IMR-90 (cell line): ENCODE measurements around the gene CHST6. TPM values are rescaled to one million over a fixed set of nuclear protein-coding genes. Genes with fewer than 3 reads are reported as not detected.

ENCODE experiments used
- ATAC-seq: fragments of 200-7000 bp; cut with Tn5 transposase; 2 replicates; pipeline ENCODE4 v1.9.1; 2020; ENCODE audit warnings: low read depth, mild to moderate bottlenecking, moderate library complexity
- BruUV-seq: library from RNA; stranded (reverse); fragments of 400-500 nt; replicated peaks from 2 replicates; lab custom pipeline; 2021; lab: Mats Ljungman, UMichigan
- CTCF ChIA-PET: fragments of 300-600 bp; formaldehyde crosslinking; extraction: SDS; loops from one replicate; lab custom pipeline; 2021; ENCODE audit warnings: antibody characterized with exemption; lab: Yijun Ruan, JAX
- POLR2A ChIA-PET: fragments of 300-600 bp; sonication (Branson Sonifier 250); formaldehyde crosslinking; loops from one replicate; lab custom pipeline; 2022; ENCODE audit warnings: antibody characterized with exemption; ENCODE audit not compliant: unreplicated experiment; lab: Charles Lee
- DNase-seq: peaks from one replicate; pipeline ENCODE4 v3.0.0; 2013
- H2AFZ ChIP-seq: replicated peaks from 2 replicates; pipeline ENCODE3; 2013; ENCODE audit warnings: low read length, mild to moderate bottlenecking; ENCODE audit not compliant: poor library complexity
- H2AK5ac ChIP-seq: 2 replicates; pipeline ENCODE4 v1.6.1; 2013; ENCODE audit warnings: low read depth, low read length, inconsistent platforms
- H2AK9ac ChIP-seq: replicated peaks from 2 replicates; pipeline ENCODE3; 2013; ENCODE audit warnings: mild to moderate bottlenecking, low read depth, low read length, moderate library complexity; ENCODE audit not compliant: poor library complexity
- H2BK120ac ChIP-seq: 2 replicates; pipeline ENCODE4 v1.6.1; 2013; ENCODE audit warnings: low read depth, low read length, inconsistent platforms
- H2BK15ac ChIP-seq: 3 replicates; pipeline ENCODE4 v1.6.1; 2013; ENCODE audit warnings: low read depth, low read length, inconsistent platforms
- H2BK20ac ChIP-seq: 2 replicates; pipeline ENCODE4 v1.6.1; 2013; ENCODE audit warnings: low read depth, mild to moderate bottlenecking, inconsistent platforms, low read length, moderate library complexity
- H2BK5ac ChIP-seq: 2 replicates; pipeline ENCODE4 v1.6.1; 2013; ENCODE audit warnings: mild to moderate bottlenecking, low read depth, low read length, inconsistent platforms; ENCODE audit not compliant: poor library complexity, severe bottlenecking
- H3K14ac ChIP-seq: replicated peaks from 2 replicates; pipeline ENCODE4 v1.6.1; 2013; ENCODE audit warnings: low read depth, low read length, inconsistent platforms
- H3K18ac ChIP-seq: 2 replicates; pipeline ENCODE4 v1.6.1; 2013; ENCODE audit warnings: low read depth, low read length, control low read depth
- H3K23ac ChIP-seq: 2 replicates; pipeline ENCODE4 v1.6.1; 2013; ENCODE audit warnings: low read depth, low read length, inconsistent platforms
- H3K27ac ChIP-seq: 2 replicates; pipeline ENCODE4 v1.5.1; 2013; ENCODE audit warnings: mild to moderate bottlenecking, control low read depth, low read length; ENCODE audit not compliant: insufficient read depth
- H3K27me3 ChIP-seq: 2 replicates; pipeline ENCODE4 v1.6.1; 2013; ENCODE audit warnings: low read length; ENCODE audit not compliant: control insufficient read depth, insufficient read depth
- H3K36me3 ChIP-seq: 2 replicates; pipeline ENCODE4 v1.6.1; 2013; ENCODE audit warnings: low read length, mixed read lengths; ENCODE audit not compliant: control insufficient read depth, insufficient read depth
- H3K4ac ChIP-seq: 2 replicates; pipeline ENCODE4 v1.6.1; 2013; ENCODE audit warnings: low read depth, low read length, inconsistent platforms
- H3K4me1 ChIP-seq: 2 replicates; pipeline ENCODE4 v1.6.1; 2013; ENCODE audit warnings: low read length, mixed read lengths; ENCODE audit not compliant: control insufficient read depth, insufficient read depth
- H3K4me2 ChIP-seq: 2 replicates; pipeline ENCODE4 v1.6.1; 2013; ENCODE audit warnings: low read depth, mild to moderate bottlenecking, control low read depth, low read length, moderate library complexity
- H3K4me3 ChIP-seq: 2 replicates; pipeline ENCODE4 v1.5.1; 2013; ENCODE audit warnings: low read depth, mild to moderate bottlenecking, control low read depth, low read length, moderate library complexity; ENCODE audit not compliant: insufficient read depth
- H3K56ac ChIP-seq: 2 replicates; pipeline ENCODE4 v1.6.1; 2013; ENCODE audit warnings: low read length, inconsistent platforms; ENCODE audit not compliant: insufficient read depth; ENCODE audit errors: extremely low read depth
- H3K79me1 ChIP-seq, 2 experiments: 2 replicates each; pipeline ENCODE4 v1.6.1; 2013; ENCODE audit warnings: low read length in 2 of 2, inconsistent platforms in 1 of 2, low read depth in 1 of 2
- H3K9ac ChIP-seq: 2 replicates; pipeline ENCODE4 v1.6.1; 2013; ENCODE audit warnings: low read depth, low read length, control low read depth
- H3K9me1 ChIP-seq: 2 replicates; pipeline ENCODE4 v1.6.1; 2013; ENCODE audit warnings: low read length, inconsistent platforms; ENCODE audit not compliant: insufficient read depth
- H3K9me3 ChIP-seq: 2 replicates; pipeline ENCODE4 v1.6.1; 2013; ENCODE audit warnings: low read length; ENCODE audit not compliant: control insufficient read depth, insufficient read depth
- H4K20me1 ChIP-seq: 2 replicates; pipeline ENCODE4 v1.6.1; 2013; ENCODE audit warnings: low read length, inconsistent platforms; ENCODE audit not compliant: insufficient read depth
- H4K5ac ChIP-seq: 2 replicates; pipeline ENCODE4 v1.6.1; 2013; ENCODE audit warnings: mild to moderate bottlenecking, low read depth, low read length, control low read depth
- H4K8ac ChIP-seq, 2 experiments: 2 replicates each; pipeline ENCODE4 v1.6.1; 2013; ENCODE audit warnings: low read depth in 2 of 2, low read length in 2 of 2, control low read depth in 1 of 2, inconsistent platforms in 1 of 2
- H4K91ac ChIP-seq: 2 replicates; pipeline ENCODE4 v1.6.1; 2013; ENCODE audit warnings: low read depth, low read length, inconsistent platforms; ENCODE audit not compliant: insufficient read depth
- BHLHE40 ChIP-seq: fragments of 150-350 bp; IDR thresholded peaks from 2 replicates; pipeline ENCODE4 v1.6.1; 2016; ENCODE audit warnings: mild to moderate bottlenecking, low read depth, low read length
- CEBPB ChIP-seq: IDR thresholded peaks from 2 replicates; pipeline ENCODE4 v1.6.1; 2012; ENCODE audit warnings: low read depth, low read length, improper control_type of control experiment
- CHD1 ChIP-seq: IDR thresholded peaks from 2 replicates; pipeline ENCODE4 v1.6.1; 2012; ENCODE audit warnings: low read depth, low read length, improper control_type of control experiment
- CTCF ChIP-seq: conservative IDR thresholded peaks from 2 replicates; pipeline ENCODE4 v1.5.1; 2012; ENCODE audit warnings: mild to moderate bottlenecking, low read depth, low read length, improper control_type of control experiment
- ELK1 ChIP-seq: fragments of 150-350 bp; IDR thresholded peaks from 2 replicates; pipeline ENCODE4 v1.6.1; 2016; ENCODE audit warnings: low read depth, mild to moderate bottlenecking, low read length, moderate library complexity, borderline replicate concordance
- FOS ChIP-seq: fragments of 150-350 bp; IDR thresholded peaks from 2 replicates; pipeline ENCODE4 v1.6.1; 2016; ENCODE audit warnings: low read depth, low read length
- MAFK ChIP-seq: IDR thresholded peaks from 2 replicates; pipeline ENCODE4 v1.6.1; 2012; ENCODE audit warnings: low read depth, low read length, improper control_type of control experiment
- MAZ ChIP-seq: IDR thresholded peaks from 2 replicates; pipeline ENCODE4 v1.6.1; 2012; ENCODE audit warnings: low read depth, mild to moderate bottlenecking, low read length, improper control_type of control experiment, moderate library complexity, borderline replicate concordance
- MXI1 ChIP-seq: IDR thresholded peaks from 2 replicates; pipeline ENCODE4 v1.6.1; 2012; ENCODE audit warnings: low read depth, mild to moderate bottlenecking, low read length, moderate library complexity, borderline replicate concordance
- NFE2L2 ChIP-seq: fragments of 150-350 bp; IDR thresholded peaks from 2 replicates; pipeline ENCODE4 v1.6.1; 2016; ENCODE audit warnings: low read depth, mild to moderate bottlenecking, low read length
- POLR2A ChIP-seq: IDR thresholded peaks from 2 replicates; pipeline ENCODE4 v1.6.1; 2012; ENCODE audit warnings: mild to moderate bottlenecking, low read depth, low read length
- RAD21 ChIP-seq: IDR thresholded peaks from 2 replicates; pipeline ENCODE4 v1.6.1; 2012; ENCODE audit warnings: low read length, improper control_type of control experiment
- RCOR1 ChIP-seq: IDR thresholded peaks from 2 replicates; pipeline ENCODE4 v1.6.1; 2012; ENCODE audit warnings: mild to moderate bottlenecking, low read length, improper control_type of control experiment; ENCODE audit not compliant: insufficient replicate concordance
- RFX5 ChIP-seq: IDR thresholded peaks from 2 replicates; pipeline ENCODE4 v1.8.0; 2012; ENCODE audit warnings: low read depth, mild to moderate bottlenecking, low read length, moderate library complexity
- SMC3 ChIP-seq: fragments of 150-350 bp; IDR thresholded peaks from 2 replicates; pipeline ENCODE4 v1.6.1; 2016; ENCODE audit warnings: low read depth, mild to moderate bottlenecking, antibody characterized with exemption, low read length, moderate library complexity
- USF2 ChIP-seq: fragments of 150-350 bp; IDR thresholded peaks from 2 replicates; pipeline ENCODE4 v1.6.1; 2017; ENCODE audit warnings: mild to moderate bottlenecking, antibody characterized with exemption, low read length, low read depth
- WGBS, 2 experiments: methylation state at CpG; one replicate each; pipeline versions ENCODE4 v1.1.5 to v1.1.7; 2013; ENCODE audit warnings: missing lambda C conversion rate in 2 of 2; ENCODE audit not compliant: insufficient read length in 1 of 2; ENCODE audit errors: extremely low coverage in 2 of 2; 5-methylcytosine and 5-hydroxymethylcytosine counted together
- dilution Hi-C: fragments of 300-500 bp; cut with HindIII; formaldehyde crosslinking; loops from one replicate; pipeline ENCODE4 v1.14.3; 2018; ENCODE audit warnings: low sequenced_read_pairs; ENCODE audit not compliant: unreplicated experiment
- in situ Hi-C: fragments of 300-500 bp; cut with MboI; formaldehyde crosslinking; loops from 3 replicates; pipeline ENCODE4 v1.14.3; 2019; ENCODE audit warnings: low sequenced_read_pairs, inconsistent platforms, mixed read lengths
- intact Hi-C: fragments of 100-400 bp; cut with micrococcal nuclease; formaldehyde crosslinking; loops from 2 replicates; pipeline ENCODE4 v1.10.0; 2022
- polyA plus RNA-seq, 3 experiments: library from polyadenylated mRNA; depleted of rRNA; stranded (reverse); fragments of >200 nt; gene quantifications; 2 replicates each; pipeline ENCODE4 v1.2.3, GENCODE V29; 2012; ENCODE audit warnings: low replicate concordance in 1 of 3
- total RNA-seq: library from RNA; depleted of rRNA; stranded (reverse); fragments of >200 nt; gene quantifications from 2 replicates; pipeline ENCODE4 v1.2.3, GENCODE V29; 2012

The CHST6 gene
- total and polyA plus RNA-seq, 2 of the 4 experiments (the other 2 are of a cell fraction) = under 0.01 to 0.12 TPM

GRCh38 chr16:75532142-75532765 lies 37.0 kb upstream of the CHST6 start:
- Histone ChIP-seq H4K20me1 (no peaks in the 10 kb centered on the region), H3K79me1 (no peaks in the 10 kb centered on the region), H3K36me3 (no peaks in the 10 kb centered on the region), H3K4me2 (no peak overlapping the region), H3K27me3 (peaks cover 19% of the 10 kb centered on the region), H3K9me3 (no peaks in the 10 kb centered on the region), H2AK9ac (no peak overlapping the region), H3K4ac (no peak overlapping the region), H4K91ac (no peak overlapping the region), H3K27ac (no peak overlapping the region), H4K8ac (no peak overlapping the region), H2BK20ac (no peak overlapping the region), H3K23ac (no peak overlapping the region), H2BK15ac (no peak overlapping the region), H3K56ac (no peak overlapping the region), H3K9ac (no peak overlapping the region), H2AK5ac (no peak overlapping the region), H3K4me3 (no peak overlapping the region), H2BK120ac (no peak overlapping the region), H3K4me1 (no peaks in the 10 kb centered on the region), H2AFZ (no peak overlapping the region), H4K5ac (no peak overlapping the region), H3K14ac (no peak overlapping the region), H3K9me1 (no peaks in the 10 kb centered on the region), H3K18ac (no peak overlapping the region), H2BK5ac (no peak overlapping the region)
- dilution Hi-C loops = no loop called here
- BruUV-seq = no TSS peak
- no peak for ATAC-seq
- WGBS, 2 experiments = no CpG with 5 or more reads among the region's 8 CpGs
- ChIA-PET POLR2A (no interaction called here), CTCF (interaction anchor here (1.4 kb wide), 1 partner anchor 15 kb away, joined by 4 read pairs; no protein-coding TSS in a partner anchor)
- TF ChIP-seq MAFK (no peak), MAZ (no peak), ELK1 (no peak), RFX5 (no peak), SMC3 (no peak), MXI1 (no peak), FOS (no peak), NFE2L2 (no peak), BHLHE40 (no peak), USF2 (no peak), CHD1 (no peak), RAD21 (no peak), POLR2A (no peak), RCOR1 (no peak), CEBPB (no peak), CTCF (no peak)
- no peak for DNase-seq
- intact Hi-C loops = no loop called here
- in situ Hi-C loops = no loop called here
